NCI-H82 (cell line): ENCODE measurements around the gene SPTAN1.
A peak's percentile ranks its signal among the peaks of the same experiment; 100 is the strongest.
"Not testable (repeated sequence)": the region's sequence is repeated elsewhere in the genome, so short reads cannot be mapped to it uniquely, and the experiment has no call there.

Source experiments
- DNase-seq: peaks from one replicate; lab custom pipeline; 2025; lab: John Stamatoyannopoulos, UW

Gene SPTAN1

DNA sequence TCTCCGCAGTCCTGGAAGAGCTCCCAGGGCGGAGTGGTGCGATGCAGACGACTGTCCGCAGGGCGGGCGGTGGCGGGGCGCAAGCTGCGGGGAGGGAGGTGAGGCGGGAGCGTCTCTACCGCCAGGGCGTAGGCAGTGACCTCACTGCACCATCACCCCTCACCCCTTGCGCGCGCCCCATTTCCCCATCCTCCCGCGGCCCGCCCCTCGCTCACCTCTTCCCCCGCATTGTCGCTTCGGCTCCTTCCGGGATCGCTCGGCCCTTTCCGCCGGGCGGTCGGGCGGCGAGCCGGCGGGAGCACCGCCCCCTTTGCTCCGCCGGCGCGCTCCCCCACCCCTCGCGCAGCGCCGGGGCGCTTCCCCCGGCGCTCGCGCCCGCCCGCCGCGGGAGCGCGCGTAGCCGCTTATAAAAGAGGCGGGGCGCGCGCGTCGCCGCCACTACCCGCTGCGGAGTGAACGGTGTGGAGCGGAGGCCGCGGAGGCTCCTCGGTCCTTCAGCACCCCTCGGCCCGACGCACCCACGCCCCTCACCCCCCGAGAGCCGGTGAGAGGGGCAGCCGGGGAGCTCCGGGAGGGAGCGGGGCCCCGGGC lies at the start of gene SPTAN1:
SPTAN1 (plus strand) TSS at position 435 of the 591 bp plus-strand sequence. CDS start 14,154 bp downstream, outside the sequence.
- peak; percentile 91 for DNase-seq

DNA sequence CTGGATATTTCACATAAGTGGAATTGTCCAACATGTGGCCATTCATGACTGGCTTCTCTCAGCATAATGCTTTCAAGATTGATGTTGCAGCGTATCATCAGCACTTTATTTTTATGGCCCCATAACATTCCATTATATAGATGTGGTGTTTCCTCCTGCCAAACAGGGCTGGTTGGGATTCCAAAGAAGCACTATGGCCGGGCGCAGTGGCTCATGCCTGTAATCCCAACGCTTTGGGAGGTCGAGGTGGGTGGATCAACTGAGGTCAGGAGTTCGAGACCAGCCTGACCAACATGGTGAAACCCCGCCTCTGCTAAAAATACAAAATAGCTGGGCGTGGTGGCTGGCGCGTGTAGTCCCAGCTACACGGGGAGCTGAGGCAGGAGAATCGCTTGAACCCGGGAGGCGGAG lies 49.0 kb upstream of the SPTAN1 start:
- not testable (repeated sequence) for DNase-seq

DNA sequence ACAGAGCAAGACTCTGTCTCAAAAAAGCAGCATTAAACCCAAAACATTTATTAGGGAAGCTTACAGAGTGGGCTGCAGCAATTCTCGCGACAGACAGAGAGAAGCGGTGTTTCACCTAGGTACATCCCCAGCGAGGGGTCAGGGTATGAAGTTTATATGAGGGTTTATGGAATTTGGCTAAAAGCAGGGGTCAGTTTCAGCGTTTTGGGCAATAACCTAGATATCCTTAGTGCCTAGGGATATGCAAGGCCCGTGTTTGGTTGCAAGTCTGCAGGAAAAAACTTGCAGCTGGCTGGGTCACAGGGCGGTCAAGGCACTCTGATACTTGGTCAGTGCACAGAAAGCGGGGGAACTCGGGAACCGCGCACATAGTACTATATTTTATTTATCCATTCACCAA lies 48.5 kb upstream of the SPTAN1 start:
- no peak for DNase-seq

DNA sequence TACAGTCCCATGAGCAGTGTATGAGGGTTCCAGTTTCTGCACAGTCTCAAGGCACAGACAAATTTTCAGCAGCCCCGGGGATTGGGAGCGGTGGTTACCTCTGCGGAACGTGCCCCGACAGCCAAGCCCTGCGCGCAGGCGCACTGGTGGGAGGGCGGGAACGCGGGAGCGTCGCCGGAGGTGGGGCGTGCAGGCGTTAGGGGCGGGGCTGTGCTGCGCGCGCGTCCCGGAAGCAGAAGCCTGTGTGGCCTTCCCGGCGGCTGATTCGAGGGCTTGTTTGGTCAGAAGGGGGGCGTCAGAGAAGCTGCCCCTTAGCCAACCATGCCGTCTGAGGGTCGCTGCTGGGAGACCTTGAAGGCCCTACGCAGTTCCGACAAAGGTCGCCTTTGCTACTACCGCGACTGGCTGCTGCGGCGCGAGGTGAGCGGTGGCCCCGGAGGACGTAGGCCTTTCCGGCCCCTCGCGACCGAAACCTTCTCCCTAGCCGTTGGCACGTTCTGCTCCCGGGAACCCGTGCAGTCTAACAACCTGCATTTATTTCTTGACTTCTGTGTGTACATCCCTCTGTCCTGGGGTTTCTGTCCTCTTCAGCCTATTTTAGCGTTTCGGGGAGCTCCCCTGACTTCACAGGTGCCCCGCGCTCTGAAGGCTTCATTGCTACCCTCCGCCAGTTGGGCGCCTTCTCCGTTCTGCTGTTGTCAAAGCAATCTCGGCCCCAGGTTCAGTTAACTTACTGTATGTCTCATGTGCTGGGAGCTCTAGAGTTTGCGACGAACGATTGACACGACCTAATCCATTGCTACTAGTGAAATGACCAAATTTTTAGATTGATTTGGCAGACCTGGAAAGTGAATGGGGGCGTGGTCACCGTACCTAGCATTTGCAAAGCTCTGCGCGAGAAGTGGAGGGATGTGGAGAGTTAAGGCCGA lies 47.6 kb upstream of the SPTAN1 start, which contains the start of gene GLE1:
GLE1 (plus strand) TSS at position 235 of the 929 bp plus-strand sequence; CDS start at position 322, 87 bp downstream.
- peak; percentile 95 for DNase-seq

DNA sequence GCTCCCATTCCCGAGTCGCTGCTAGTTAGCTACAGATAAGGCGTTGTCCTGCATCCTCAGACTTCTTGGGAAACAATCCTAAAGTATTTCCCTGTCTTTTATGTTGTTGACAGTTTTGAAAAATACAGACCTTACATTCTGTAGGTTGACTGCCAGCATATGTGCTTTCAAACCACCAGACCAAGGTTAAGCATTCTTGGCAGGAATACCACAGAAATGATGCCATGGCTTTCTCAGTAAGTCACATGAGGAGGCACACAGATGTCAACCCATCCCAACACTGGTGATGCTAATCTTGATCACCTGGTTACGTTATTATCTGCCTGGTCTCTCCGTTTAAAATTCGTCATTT lies 47.0 kb upstream of the SPTAN1 start:
- DNase-seq = no peak

DNA sequence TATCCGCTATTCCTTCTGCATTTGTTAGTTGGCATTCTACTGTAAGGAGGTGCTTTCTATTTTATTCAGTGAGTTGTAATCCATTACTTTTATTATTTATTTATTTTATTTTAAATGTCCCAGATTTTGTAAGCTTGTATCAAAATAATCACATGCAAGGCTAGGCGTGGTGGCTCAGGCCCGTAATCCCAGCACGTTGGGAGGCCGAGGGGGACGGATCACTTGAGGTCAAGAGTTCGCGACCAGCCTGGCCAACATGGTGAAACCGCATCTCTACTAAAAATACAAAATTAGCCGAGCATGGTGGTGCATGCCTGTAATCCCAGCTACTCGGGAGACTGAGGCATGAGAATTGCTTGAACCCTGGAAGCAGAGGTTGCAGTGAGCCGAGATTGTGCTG lies 46.5 kb upstream of the SPTAN1 start:
- not testable (repeated sequence) for DNase-seq

DNA sequence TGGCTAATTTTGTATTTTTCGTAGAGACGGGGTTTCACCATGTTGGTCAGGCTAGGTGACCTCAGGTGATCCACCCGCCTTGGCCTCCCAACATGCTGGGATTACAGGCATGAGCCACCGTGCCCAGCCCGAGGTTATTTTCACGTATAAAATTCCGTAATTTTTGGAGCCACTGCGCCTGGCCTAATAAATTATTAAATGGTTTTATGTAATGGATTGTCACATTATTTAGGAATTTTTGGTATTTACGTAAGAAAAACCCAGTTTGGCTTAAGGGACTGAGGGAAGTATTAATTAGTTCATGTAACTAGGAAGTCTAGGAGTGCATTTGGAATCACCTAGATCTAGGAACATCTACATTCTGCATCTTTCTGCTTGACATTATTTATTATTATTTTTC lies 39.6 kb upstream of the SPTAN1 start:
- DNase-seq = no peak

DNA sequence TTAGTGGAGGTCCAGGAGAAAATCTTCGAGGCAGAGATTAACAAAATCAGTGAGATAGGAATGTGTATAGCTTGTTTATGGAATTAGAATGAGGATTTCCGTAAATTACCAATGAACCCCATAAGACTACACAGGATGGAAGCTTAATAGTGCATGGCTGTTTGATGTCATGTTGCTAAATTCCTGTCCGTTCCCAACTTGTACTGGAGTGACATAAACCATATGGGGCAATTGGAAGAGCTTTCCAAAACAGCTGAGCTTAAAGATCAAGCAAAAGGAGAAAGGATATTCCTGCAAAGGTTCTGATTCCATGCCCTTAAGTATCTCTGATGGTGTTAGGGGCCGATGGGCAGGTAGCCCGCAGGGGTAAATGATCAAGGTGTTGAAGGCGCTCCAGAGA lies 30.4 kb upstream of the SPTAN1 start:
- DNase-seq = no peak

DNA sequence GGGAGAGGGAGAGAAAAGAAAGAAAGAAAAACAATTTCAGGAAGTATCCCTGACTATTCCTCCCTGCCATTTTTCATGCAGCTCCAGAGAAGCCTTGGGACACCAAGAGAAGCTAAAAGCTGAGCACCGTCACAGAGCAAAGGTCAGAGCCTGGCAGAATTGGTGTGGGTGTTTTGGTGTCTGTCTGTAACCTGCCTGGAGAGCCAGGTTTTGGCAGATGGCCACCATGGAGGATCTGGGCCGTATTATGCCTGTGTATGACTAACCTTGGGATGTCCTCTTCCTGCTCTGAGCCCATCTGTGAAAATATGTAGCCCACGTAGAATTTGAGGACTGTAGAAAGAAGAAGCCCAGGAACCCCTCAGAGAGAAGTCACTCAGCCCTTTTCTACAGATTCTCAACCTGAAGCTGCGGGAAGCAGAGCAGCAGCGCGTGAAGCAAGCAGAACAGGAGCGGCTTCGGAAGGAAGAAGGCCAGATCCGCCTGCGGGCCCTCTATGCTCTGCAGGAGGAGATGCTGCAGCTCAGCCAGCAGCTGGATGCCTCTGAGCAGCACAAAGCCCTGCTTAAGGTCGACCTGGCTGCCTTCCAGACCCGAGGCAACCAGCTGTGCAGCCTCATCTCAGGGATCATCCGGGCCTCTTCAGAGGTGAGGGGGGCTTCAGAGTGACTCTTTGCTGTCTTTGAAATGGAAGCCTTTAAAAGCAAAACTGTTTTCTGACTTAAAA lies 29.0 kb upstream of the SPTAN1 start:
- DNase-seq = peak; percentile 96

DNA sequence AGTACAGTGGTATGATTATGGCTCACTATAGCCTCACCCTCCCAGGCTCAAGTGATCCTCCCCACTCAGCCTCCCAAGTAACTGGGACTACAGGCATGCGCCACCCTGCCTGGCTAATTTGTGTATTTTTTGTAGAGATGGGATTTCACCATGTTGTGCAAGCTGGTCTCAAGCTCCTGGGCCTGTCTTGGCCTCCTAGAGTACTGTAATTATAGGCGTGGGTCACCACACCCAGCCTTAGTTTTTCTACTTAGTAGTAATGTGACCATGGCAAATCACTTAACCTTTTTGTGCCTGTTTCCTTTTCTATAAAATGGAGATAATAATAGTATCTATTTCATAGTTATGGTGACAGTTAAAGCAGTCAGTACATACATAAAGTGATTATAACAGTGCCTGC lies 25.7 kb upstream of the SPTAN1 start:
- DNase-seq = no peak

DNA sequence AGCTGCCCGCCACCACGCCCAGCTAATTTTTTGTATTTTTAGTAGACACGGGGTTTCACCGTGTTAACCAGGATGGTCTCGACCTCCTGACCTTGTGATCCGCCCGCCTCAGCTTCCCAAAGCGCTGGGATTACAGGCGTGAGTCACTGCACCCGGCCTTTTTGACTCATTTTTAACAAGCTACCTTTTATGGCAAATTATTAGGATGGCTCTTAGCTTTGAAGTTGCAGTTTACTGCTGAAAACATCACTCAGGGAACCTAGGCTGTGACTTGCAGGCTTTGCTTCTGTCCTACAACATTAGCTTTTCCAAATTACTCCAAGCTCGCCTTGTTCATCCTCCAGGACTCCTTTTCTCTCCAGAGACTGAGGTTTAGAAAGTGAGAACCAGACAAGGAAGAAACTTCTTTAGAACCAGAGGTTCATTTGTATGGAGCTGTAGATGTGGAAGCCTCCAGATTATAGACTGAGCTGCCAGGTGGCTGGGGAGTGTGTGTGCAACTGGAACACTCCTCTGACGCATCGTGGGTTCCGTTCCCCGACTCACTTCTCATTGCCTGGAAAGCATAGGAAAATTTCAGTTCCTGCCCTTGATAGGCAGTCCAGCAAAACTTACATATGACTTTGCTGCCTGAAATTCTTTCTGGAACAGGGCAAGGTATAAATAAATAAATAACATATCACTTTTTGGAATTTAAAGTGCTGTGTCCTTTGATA lies 23.8 kb upstream of the SPTAN1 start:
- no peak for DNase-seq

DNA sequence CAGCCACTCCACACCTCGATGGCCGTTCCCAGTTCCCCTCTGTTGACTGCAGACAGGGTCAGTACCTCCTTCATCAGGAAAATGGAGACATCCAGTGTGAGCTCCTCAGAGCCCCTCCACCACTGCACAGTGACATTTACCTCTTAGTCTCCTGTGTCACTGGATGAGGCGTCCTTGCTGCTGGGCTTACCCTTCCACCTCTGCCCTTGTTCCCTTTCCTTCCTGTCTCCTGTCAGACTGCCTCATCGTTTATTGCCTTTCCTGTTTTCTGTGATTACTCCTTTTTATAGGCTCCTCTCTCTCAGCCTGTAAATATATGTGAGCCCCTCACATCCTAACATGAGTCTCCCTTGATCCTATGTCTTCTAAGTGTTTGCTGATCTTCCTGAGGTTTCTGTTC lies 23.2 kb upstream of the SPTAN1 start:
- no peak for DNase-seq

DNA sequence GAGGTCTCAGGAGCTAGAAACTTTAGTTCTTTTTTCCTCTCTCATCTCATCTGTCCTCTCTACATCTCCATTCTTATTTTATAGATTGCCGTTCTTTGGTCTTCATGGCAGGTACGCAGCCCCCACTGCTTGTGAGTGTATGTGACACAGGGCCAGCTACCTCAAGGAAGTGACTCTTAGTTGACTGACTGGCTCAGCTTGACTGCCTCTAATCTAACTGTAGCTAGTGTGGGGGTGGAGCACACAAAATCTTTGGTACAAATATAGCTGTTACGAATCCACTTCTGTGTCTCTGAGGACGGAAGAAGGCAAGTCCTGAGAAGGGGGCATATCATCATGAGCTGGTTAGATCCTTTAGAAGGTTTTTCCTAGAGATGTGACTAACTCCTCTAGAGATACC lies 19.8 kb upstream of the SPTAN1 start:
- no peak for DNase-seq

DNA sequence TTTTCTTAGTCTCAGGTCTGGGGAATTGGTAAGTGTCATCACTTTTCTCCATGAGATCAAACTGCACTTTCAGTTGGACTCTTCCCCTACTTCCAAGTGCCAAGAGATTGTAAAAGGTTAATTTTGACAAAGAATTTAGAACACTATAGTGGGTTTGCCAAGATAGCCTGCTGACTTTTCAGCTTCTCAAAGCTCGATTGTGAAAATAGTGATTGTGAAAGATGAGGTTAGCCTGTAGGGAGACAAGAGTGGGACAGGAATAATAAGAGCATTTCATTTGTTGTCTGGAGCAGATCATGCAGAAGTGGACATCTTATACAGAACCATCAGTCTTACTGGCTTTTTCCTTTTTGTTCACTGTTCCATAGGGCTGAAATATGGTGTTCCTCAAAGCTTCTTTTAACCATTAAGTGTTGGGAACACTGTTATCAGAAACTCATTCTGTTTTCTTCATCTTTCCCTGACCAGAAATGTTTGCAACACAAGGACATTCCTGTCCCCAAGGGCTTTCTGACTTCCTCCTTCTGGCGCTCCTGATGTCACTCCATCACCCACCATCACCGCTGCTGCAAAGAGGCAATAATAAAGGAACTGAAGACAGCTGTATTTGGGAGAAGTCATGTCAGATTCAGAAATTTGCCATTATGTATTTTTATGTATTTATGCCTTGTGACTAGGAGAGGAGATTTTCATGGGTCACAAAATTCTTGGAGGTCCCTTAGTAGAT lies 11.6 kb upstream of the SPTAN1 start:
- DNase-seq = no peak

DNA sequence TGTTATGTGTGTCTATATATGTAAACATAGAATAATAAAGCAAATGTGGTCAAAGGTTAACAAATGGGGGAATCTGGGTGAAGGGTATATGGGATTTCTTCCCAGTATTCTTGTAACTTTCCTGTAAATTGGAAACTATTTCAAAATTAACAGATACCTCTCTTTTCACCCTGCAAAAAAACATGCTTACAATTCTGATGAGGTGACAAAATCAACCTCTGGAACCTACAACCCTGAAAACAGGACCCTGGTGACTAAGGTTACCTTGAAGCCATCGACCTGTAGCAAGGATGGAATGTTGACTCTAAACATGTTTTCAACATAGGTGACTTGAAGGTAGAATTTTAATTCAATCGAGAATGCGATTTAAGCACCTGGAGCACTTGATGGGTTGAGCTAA lies 5.9 kb upstream of the SPTAN1 start:
- no peak for DNase-seq

DNA sequence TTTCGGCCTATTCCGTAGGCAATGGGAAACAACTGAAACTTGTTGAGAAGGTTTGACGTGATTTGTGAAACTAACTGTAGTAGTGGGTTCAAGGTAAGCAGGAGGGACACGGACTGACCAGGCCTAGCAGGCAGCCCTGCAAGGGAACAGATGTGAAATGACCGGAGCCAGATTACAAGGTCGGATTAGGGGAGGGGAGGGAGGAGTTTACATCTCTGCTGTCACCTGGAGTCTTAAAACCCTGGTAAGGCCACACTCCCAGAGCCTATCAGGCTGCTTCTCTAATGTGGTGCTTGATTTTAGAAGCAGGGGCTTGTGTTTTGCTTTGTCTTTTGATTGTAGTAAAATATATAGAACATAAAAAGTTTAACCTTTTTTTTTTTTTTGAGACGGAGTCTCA lies 3.5 kb upstream of the SPTAN1 start:
- DNase-seq = peak; percentile 92

DNA sequence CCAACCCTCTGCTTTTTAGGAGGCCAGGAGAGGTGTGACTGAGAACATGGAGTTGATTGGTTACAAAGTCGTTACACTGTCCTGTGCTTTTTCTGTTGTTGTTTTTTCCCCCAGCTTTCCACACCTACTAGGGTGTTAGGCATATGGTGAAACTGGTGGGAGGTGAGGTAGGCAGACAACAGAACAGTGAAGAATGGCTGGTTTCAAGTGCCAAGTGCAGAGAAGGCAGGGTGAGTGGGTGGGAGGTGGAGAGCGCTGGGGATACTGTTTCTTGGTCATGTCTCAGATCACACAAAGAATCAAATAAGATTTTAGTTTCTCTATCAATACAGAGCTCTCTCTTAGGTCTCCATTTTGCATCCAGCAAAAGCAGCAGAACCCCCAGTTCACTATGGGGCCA lies 2.2 kb upstream of the SPTAN1 start:
- DNase-seq = no peak

DNA sequence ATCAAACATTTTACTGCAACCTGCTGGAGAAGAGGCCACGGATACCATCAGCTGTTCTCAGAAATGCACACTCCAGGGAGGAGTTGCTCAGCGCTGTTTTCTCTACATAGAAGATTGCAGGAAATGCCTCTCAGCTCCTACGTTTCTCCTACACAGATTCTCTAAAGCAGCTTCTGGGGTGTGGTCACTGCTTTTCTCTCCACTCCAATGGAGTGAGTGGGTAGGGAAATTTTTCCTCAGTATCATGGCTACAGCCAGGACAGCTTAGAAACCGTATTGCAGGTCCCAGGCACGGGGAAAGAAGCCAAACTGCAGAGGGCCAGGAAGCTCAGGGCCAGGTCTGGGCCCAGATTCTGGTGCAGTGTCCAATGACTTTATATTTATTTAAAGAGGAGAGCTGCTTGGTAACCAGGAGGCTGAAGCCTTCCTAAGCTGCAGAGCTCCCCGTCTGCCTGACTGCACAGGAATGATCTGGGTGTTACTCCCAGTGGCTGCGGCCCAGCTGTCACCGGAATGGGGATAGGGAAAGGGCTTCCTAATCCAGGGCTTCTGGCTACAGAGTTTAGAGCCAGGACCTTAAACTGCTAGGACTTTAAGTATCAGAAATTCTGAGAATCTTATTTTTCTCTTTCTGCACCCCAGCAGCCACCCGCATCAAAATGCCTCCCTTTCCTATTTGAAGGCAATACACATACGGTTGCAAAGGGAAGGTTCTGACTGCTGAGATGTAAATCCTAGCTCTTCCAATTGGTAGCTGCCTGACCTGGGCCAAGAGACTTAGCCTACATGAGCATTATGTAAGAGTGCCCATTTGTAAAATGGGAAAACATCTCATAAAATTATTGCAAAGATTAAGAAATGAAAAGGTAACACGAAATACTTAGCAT lies 1.4 kb upstream of the SPTAN1 start:
- DNase-seq = peak; percentile 93

DNA sequence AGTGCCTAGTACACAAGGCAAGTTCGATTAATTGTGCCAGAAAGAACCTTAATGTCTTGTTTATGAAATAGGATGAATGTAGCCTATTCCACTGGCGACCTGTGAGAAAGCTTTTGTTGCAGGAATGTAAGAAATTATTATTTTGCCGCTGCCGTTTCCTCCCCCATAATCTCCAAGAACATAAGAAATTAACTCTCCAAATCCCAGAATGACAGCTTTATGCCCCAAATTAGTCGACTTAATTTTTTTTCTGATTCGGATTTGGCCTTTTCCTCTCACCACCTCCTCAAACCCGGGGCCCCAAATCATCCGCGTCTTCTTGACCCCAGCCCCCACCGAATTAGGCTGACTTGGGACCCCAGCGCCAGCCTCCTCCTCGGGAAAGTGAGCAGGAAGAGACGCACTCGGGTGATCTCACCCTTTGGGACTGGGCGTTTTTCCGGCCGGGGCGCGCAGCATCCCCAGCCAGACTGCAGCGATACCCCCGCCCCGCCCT lies 682 bp upstream of the SPTAN1 start:
- no peak for DNase-seq

DNA sequence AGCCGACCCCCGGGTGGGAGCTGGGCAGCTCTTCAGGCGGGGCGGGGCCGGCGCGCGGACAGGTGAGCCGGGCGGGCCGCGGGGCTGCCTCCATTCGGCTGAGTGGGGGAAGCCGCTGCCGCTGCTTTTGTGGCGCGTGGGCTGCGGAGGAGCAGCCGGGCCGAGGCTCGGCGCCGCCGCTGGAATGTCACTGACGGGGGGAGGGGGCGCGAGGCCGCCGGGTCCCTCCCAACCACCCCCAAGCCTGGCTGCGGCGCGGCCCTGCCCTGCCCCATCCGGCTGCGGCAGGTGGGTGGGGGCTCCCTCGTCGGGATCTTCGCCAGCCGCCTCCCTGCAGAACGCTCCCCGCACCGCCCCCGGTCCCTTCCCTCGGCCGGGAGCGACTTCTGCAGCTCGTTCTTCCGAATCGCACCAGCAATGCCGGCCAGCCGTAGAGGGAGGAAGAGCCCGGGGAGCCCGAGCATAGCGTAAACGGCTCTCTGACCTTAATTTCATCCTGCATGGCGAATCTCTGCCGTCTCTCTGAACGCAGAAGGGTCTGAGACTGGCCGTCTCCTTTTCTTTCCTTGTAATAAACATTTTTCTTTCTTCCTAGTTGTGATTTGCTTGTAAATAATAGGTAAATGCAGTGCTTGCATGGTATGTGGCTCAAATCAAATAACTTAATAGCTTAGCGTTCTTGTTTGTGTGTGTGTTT lies 505 bp downstream of the SPTAN1 start:
- DNase-seq = peak; percentile 77
